SK-N-SH treated with all-trans-retinoic acid at 6 μM for 48 hours (cell line): ENCODE measurements around the gene KLHL40.

Experiments
- ARNTL ChIP-seq: fragments of 450-650 bp; formaldehyde crosslinking; IDR thresholded peaks from 2 replicates; pipeline ENCODE4 v1.5.0; 2020; ENCODE audit warnings: low read depth, mild to moderate bottlenecking, moderate library complexity, borderline replicate concordance
- BACH2 ChIP-seq: fragments of 250-450 bp; sonication (Bioruptor Pico); IDR thresholded peaks from 2 replicates; pipeline ENCODE4 v1.9.0; 2021; ENCODE audit warnings: mild to moderate bottlenecking, borderline replicate concordance
- CSDC2 ChIP-seq: fragments of 250-450 bp; sonication (Bioruptor Pico); IDR thresholded peaks from 2 replicates; pipeline ENCODE4 v1.5.0; 2020; ENCODE audit warnings: mild to moderate bottlenecking, moderate library complexity
- ESRRG ChIP-seq: fragments of 250-450 bp; sonication (Bioruptor Pico); IDR thresholded peaks from 2 replicates; pipeline ENCODE4 v1.6.1; 2021; ENCODE audit warnings: mild to moderate bottlenecking
- ISL1 ChIP-seq: fragments of 250-450 bp; sonication (Bioruptor Pico); IDR thresholded peaks from 2 replicates; pipeline ENCODE4 v2.1.2; 2022; ENCODE audit warnings: mild to moderate bottlenecking, moderate library complexity
- PPARA ChIP-seq: fragments of 250-450 bp; sonication (Bioruptor Pico); IDR thresholded peaks from 2 replicates; pipeline ENCODE4 v1.5.0; 2020; ENCODE audit warnings: mild to moderate bottlenecking, borderline replicate concordance
- RARB ChIP-seq: fragments of 250-450 bp; sonication (Bioruptor Pico); IDR thresholded peaks from 2 replicates; pipeline ENCODE4 v1.8.0; 2021; ENCODE audit warnings: mild to moderate bottlenecking, moderate library complexity
- SNAI2 ChIP-seq: fragments of 250-450 bp; sonication (Bioruptor Pico); IDR thresholded peaks from 2 replicates; pipeline ENCODE4 v1.5.0; 2020; ENCODE audit warnings: mild to moderate bottlenecking, moderate library complexity
- TOX ChIP-seq: fragments of 250-450 bp; sonication (Bioruptor Pico); IDR thresholded peaks from 2 replicates; pipeline ENCODE4 v1.8.0; 2021; ENCODE audit warnings: mild to moderate bottlenecking, moderate library complexity, borderline replicate concordance
- ZNF565 ChIP-seq: fragments of 450-650 bp; formaldehyde crosslinking; conservative IDR thresholded peaks from 2 replicates; pipeline ENCODE4 v1.5.0; 2020; ENCODE audit warnings: low read depth, mild to moderate bottlenecking, moderate library complexity
- ZNF8 ChIP-seq: fragments of 450-650 bp; formaldehyde crosslinking; IDR thresholded peaks from 2 replicates; pipeline ENCODE4 v1.5.0; 2020; ENCODE audit warnings: mild to moderate bottlenecking, moderate library complexity
- TF ChIP-seq, protein P1 (sequence below): fragments of 250-450 bp; sonication (Bioruptor Pico); IDR thresholded peaks from 2 replicates; pipeline ENCODE4 v1.8.0; 2020; ENCODE audit warnings: mild to moderate bottlenecking, moderate library complexity, borderline replicate concordance
- TF ChIP-seq, protein P2 (sequence below): fragments of 250-450 bp; sonication (Bioruptor Pico); IDR thresholded peaks from 2 replicates; pipeline ENCODE4 v1.8.0; 2021; ENCODE audit warnings: low read depth, mild to moderate bottlenecking, moderate library complexity, borderline replicate concordance

DNA sequence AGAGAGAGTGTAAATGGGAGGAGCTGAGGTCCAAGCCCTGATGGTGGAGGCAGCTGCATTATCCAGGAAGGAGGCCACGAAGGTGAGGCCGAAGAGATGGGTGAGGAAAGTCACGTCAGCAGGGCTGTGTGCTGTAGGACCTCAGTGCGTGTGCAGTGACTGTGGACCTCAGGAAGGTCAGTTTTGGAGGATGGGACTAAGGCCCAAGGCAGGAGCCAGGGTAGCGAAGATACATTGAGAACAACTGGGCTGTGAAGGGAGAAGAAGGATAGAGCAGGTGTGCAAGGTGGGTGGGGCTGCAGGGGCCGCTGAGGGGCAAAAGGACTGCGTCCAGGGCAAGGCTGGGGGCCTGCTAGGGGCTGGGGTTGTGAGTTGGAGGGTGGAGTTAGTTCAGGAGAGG is 4.9 kb downstream of the KLHL40 start:
- TF ChIP-seq, protein P1, sequence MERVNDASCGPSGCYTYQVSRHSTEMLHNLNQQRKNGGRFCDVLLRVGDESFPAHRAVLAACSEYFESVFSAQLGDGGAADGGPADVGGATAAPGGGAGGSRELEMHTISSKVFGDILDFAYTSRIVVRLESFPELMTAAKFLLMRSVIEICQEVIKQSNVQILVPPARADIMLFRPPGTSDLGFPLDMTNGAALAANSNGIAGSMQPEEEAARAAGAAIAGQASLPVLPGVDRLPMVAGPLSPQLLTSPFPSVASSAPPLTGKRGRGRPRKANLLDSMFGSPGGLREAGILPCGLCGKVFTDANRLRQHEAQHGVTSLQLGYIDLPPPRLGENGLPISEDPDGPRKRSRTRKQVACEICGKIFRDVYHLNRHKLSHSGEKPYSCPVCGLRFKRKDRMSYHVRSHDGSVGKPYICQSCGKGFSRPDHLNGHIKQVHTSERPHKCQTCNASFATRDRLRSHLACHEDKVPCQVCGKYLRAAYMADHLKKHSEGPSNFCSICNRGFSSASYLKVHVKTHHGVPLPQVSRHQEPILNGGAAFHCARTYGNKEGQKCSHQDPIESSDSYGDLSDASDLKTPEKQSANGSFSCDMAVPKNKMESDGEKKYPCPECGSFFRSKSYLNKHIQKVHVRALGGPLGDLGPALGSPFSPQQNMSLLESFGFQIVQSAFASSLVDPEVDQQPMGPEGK (CRISPR knock-in tag), result no peak
- TF ChIP-seq ZNF565 (no peak), ESRRG (no peak), ARNTL (CRISPR knock-in tag) (no peak), SNAI2 (CRISPR knock-in tag) (no peak), ZNF8 (CRISPR knock-in tag) (no peak), RARB (CRISPR knock-in tag) (no peak), BACH2 (CRISPR knock-in tag) (no peak), PPARA (CRISPR knock-in tag) (no peak), ISL1 (no peak), CSDC2 (CRISPR knock-in tag) (no peak), TOX (no peak)
- TF ChIP-seq, protein P2, sequence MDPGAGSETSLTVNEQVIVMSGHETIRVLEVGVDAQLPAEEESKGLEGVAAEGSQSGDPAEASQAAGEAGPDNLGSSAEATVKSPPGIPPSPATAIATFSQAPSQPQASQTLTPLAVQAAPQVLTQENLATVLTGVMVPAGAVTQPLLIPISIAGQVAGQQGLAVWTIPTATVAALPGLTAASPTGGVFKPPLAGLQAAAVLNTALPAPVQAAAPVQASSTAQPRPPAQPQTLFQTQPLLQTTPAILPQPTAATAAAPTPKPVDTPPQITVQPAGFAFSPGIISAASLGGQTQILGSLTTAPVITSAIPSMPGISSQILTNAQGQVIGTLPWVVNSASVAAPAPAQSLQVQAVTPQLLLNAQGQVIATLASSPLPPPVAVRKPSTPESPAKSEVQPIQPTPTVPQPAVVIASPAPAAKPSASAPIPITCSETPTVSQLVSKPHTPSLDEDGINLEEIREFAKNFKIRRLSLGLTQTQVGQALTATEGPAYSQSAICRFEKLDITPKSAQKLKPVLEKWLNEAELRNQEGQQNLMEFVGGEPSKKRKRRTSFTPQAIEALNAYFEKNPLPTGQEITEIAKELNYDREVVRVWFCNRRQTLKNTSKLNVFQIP, result no peak
